22Rv1 (cell line): Measurements from ENCODE around the gene FAM163B.

Experiments used
- ZFX ChIP-seq: fragments of 450-650 bp; IDR thresholded peaks from 2 replicates; pipeline ENCODE4 v1.6.1; 2017; ENCODE audit warnings: antibody characterized with exemption, borderline replicate concordance
- TF ChIP-seq, protein P1 (sequence below): fragments of 450-650 bp; IDR thresholded peaks from 2 replicates; pipeline ENCODE4 v1.5.1; 2017; ENCODE audit warnings: mild to moderate bottlenecking

DNA sequence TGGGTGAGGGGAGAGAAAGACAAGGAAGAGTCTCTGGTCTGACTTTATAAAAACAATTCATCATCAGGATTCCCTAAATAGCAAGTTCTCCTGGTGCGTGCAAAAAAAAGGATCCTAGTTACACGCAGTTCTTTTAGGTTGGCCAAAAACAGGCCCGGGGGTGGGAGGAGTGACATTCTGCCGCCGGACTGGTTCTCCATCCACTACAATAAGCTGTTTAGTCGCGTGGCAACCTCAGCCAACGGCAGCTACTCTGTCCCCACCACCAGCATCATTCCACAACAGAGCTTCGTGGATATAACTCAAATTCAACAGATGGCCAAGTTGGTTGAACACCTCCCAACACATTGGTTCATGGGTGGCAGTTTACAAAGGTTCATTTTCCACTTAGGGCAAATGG is 2.9 kb upstream of the FAM163B start:
- TF ChIP-seq, protein P1, sequence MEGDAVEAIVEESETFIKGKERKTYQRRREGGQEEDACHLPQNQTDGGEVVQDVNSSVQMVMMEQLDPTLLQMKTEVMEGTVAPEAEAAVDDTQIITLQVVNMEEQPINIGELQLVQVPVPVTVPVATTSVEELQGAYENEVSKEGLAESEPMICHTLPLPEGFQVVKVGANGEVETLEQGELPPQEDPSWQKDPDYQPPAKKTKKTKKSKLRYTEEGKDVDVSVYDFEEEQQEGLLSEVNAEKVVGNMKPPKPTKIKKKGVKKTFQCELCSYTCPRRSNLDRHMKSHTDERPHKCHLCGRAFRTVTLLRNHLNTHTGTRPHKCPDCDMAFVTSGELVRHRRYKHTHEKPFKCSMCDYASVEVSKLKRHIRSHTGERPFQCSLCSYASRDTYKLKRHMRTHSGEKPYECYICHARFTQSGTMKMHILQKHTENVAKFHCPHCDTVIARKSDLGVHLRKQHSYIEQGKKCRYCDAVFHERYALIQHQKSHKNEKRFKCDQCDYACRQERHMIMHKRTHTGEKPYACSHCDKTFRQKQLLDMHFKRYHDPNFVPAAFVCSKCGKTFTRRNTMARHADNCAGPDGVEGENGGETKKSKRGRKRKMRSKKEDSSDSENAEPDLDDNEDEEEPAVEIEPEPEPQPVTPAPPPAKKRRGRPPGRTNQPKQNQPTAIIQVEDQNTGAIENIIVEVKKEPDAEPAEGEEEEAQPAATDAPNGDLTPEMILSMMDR, result no peak
- no peak for TF ChIP-seq ZFX
